Astrocyte (in vitro differentiated cells and primary cell): ENCODE measurements around the gene ULK4. TPM values are rescaled to one million over a fixed set of nuclear protein-coding genes. Genes with fewer than 3 reads are reported as not detected.
A peak's percentile ranks its signal among the peaks of the same experiment; 100 is the strongest.

ENCODE experiments used
- DNase-seq: peaks from one replicate; pipeline ENCODE4 v3.0.0-alpha.2; 2010; ENCODE audit warnings: low read depth
- FAIRE-seq: peaks from 2 replicates; lab custom pipeline; 2011; peaks lifted over from hg19 to GRCh38; lab: Jason Lieb, UNC
- H2AFZ ChIP-seq: 2 replicates; pipeline ENCODE4 v1.6.0; 2012; ENCODE audit warnings: low read depth, low read length, inconsistent platforms
- H3K27ac ChIP-seq: 2 replicates; pipeline ENCODE4 v1.5.1; 2011; ENCODE audit warnings: low read depth, low read length, inconsistent platforms
- H3K27me3 ChIP-seq: 2 replicates; pipeline ENCODE4 v1.6.0; 2011; ENCODE audit warnings: low read length, inconsistent platforms; ENCODE audit not compliant: insufficient read depth
- H3K36me3 ChIP-seq: 2 replicates; pipeline ENCODE4 v1.5.1; 2011; ENCODE audit warnings: low read length, inconsistent platforms; ENCODE audit not compliant: insufficient read depth
- H3K4me1 ChIP-seq: 2 replicates; pipeline ENCODE4 v1.5.1; 2011; ENCODE audit warnings: low read length, inconsistent platforms; ENCODE audit not compliant: insufficient read depth
- H3K4me2 ChIP-seq: 2 replicates; pipeline ENCODE4 v1.6.0; 2012; ENCODE audit warnings: low read length, inconsistent platforms
- H3K4me3 ChIP-seq: 2 replicates; pipeline ENCODE4 v1.5.1; 2011; ENCODE audit warnings: low read depth, mild to moderate bottlenecking, low read length, inconsistent platforms; ENCODE audit not compliant: insufficient read depth
- H3K79me2 ChIP-seq: 2 replicates; pipeline ENCODE4 v1.6.0; 2012; ENCODE audit warnings: mild to moderate bottlenecking, low read length, inconsistent platforms; ENCODE audit not compliant: insufficient read depth
- H3K9ac ChIP-seq: 2 replicates; pipeline ENCODE4 v1.6.0; 2012; ENCODE audit warnings: mild to moderate bottlenecking, low read length, inconsistent platforms
- H3K9me3 ChIP-seq: 2 replicates; pipeline ENCODE4 v1.5.1; 2012; ENCODE audit warnings: low read depth, mild to moderate bottlenecking, low read length, inconsistent platforms; ENCODE audit not compliant: insufficient read depth
- H4K20me1 ChIP-seq: 2 replicates; pipeline ENCODE4 v1.6.0; 2012; ENCODE audit warnings: low read length, inconsistent platforms; ENCODE audit not compliant: insufficient read depth
- H3K27ac Mint-ChIP-seq: one replicate; pipeline ENCODE4 v1.8.0; 2021; ENCODE audit warnings: mild to moderate bottlenecking, mixed read lengths; ENCODE audit not compliant: unreplicated experiment
- H3K27me3 Mint-ChIP-seq: one replicate; pipeline ENCODE4 v1.8.0; 2021; ENCODE audit warnings: low read depth, mixed read lengths; ENCODE audit not compliant: unreplicated experiment
- H3K36me3 Mint-ChIP-seq: one replicate; pipeline ENCODE4 v1.8.0; 2021; ENCODE audit warnings: low read depth, mixed read lengths; ENCODE audit not compliant: unreplicated experiment
- H3K4me1 Mint-ChIP-seq: one replicate; pipeline ENCODE4 v1.8.0; 2021; ENCODE audit warnings: low read depth, mixed read lengths; ENCODE audit not compliant: unreplicated experiment
- H3K4me3 Mint-ChIP-seq: one replicate; pipeline ENCODE4 v1.8.0; 2021; ENCODE audit warnings: mild to moderate bottlenecking, moderate library complexity, mixed read lengths; ENCODE audit not compliant: unreplicated experiment
- H3K9me3 Mint-ChIP-seq: one replicate; pipeline ENCODE4 v1.8.0; 2021; ENCODE audit warnings: mild to moderate bottlenecking, mixed read lengths; ENCODE audit not compliant: unreplicated experiment
- EZH2 ChIP-seq: IDR thresholded peaks from 2 replicates; pipeline ENCODE4 v1.6.1; 2012; ENCODE audit warnings: mild to moderate bottlenecking, low read length, inconsistent platforms; ENCODE audit not compliant: insufficient read depth
- total RNA-seq: library from RNA; stranded (reverse); gene quantifications from 2 replicates; pipeline ENCODE4 v1.2.1, GENCODE V29; 2021
- TF ChIP-seq, protein P1 (sequence below): IDR thresholded peaks from 2 replicates; pipeline ENCODE4 v1.5.1; 2011; ENCODE audit warnings: low read depth, mild to moderate bottlenecking, inconsistent platforms, low read length, moderate library complexity; ENCODE audit not compliant: insufficient read depth

Gene ULK4
- total RNA-seq, 1 donor from 2014 or later: 6.6 TPM

DNA sequence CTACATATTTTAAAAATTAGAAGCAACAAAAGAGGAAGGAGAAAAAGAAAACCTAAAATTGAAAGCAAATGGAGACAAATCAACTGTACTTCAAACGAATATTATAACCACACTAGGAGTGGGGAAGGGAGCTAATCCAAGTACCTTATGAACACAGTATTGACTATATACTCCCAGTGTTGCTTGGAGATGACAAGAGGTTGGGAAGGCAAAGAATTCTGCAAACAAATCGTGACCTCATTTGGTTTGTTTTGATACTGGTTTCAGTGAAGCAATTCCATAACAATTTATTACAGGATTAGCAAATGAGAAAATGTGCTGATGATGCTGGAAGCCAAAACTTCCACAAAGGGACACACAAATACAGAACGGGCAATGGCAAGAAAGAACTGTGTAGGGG, 268.1 kb downstream of the ULK4 start:
- DNase-seq (no peak), FAIRE-seq (peak; percentile 17)
- H3K9ac ChIP-seq: no peak overlapping the region
- H3K36me3 ChIP-seq: no peaks in the 10 kb centered on the region
- Mint-ChIP-seq H3K9me3 (no peaks in the 10 kb centered on the region), H3K4me3 (no peak overlapping the region), H3K4me1 (peaks cover 11% of the 10 kb centered on the region), H3K27me3 (no peaks in the 10 kb centered on the region), H3K36me3 (peaks cover 2% of the 10 kb centered on the region), H3K27ac (no peak overlapping the region)
- H2AFZ ChIP-seq: no peak overlapping the region
- H3K79me2 ChIP-seq: no peaks in the 10 kb centered on the region
- no peaks in the 10 kb centered on the region for H4K20me1 ChIP-seq
- peaks cover 2% of the 10 kb centered on the region for H3K4me1 ChIP-seq
- no peak overlapping the region for H3K27ac ChIP-seq
- TF ChIP-seq, protein P1, sequence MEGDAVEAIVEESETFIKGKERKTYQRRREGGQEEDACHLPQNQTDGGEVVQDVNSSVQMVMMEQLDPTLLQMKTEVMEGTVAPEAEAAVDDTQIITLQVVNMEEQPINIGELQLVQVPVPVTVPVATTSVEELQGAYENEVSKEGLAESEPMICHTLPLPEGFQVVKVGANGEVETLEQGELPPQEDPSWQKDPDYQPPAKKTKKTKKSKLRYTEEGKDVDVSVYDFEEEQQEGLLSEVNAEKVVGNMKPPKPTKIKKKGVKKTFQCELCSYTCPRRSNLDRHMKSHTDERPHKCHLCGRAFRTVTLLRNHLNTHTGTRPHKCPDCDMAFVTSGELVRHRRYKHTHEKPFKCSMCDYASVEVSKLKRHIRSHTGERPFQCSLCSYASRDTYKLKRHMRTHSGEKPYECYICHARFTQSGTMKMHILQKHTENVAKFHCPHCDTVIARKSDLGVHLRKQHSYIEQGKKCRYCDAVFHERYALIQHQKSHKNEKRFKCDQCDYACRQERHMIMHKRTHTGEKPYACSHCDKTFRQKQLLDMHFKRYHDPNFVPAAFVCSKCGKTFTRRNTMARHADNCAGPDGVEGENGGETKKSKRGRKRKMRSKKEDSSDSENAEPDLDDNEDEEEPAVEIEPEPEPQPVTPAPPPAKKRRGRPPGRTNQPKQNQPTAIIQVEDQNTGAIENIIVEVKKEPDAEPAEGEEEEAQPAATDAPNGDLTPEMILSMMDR: no peak
- TF ChIP-seq EZH2: no peak
- H3K4me3 ChIP-seq: no peak overlapping the region
- no peaks in the 10 kb centered on the region for H3K9me3 ChIP-seq
- H3K4me2 ChIP-seq: no peak overlapping the region
- H3K27me3 ChIP-seq: no peaks in the 10 kb centered on the region

DNA sequence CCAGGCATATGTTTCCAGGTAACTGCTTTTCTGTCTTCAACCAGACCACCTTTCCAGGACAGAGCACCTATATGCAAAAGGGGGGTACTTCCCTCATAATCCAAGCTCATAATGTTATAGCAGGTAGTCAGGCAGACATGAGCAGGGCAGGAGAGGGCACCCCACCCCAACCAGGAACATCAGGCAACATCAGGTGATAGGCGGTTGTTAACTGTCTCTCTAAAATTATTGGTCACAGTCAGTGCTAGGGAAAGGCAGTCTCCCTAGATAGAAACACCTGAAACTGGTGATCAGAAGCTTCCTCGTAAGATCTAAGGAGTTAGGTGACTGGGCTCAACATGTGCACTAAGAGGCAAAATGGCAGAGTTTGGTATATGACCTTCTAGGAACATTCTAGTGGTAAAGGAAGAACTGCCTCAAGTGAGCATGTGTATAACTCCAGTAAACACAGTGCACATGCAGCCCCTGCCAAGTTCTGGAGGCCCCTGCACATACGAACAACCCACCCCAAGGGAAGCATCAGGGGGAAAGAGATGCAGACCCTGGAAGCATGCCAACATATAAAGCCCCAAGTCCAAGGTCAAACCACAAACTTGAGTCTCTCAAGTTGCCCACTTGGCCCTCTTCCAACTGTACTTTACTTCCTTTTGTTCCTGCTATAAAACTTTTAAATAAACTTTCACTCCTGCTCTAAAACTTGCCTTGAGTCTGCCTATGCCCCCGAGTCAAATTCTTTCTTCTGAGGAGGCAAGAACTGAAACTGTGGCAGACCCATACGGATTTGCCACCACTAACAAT, 270.9 kb downstream of the ULK4 start:
- no peak for TF ChIP-seq EZH2
- TF ChIP-seq, protein P1: no peak
- H3K27ac Mint-ChIP-seq: peak overlapping the region; percentile 63

More for the DNA sequence above, 270.9 kb downstream of the ULK4 start:
- H3K9me3 Mint-ChIP-seq: no peaks in the 10 kb centered on the region
- H3K4me1 ChIP-seq: peaks cover 6% of the 10 kb centered on the region
- no peak overlapping the region for H3K4me2 ChIP-seq
- H3K27me3 ChIP-seq: no peaks in the 10 kb centered on the region
- no peak overlapping the region for H3K4me3 Mint-ChIP-seq
- H3K4me1 Mint-ChIP-seq: peaks cover 13% of the 10 kb centered on the region
- H3K27me3 Mint-ChIP-seq: no peaks in the 10 kb centered on the region
- peaks cover 2% of the 10 kb centered on the region for H3K36me3 Mint-ChIP-seq
- no peak for DNase-seq
- no peak overlapping the region for H2AFZ ChIP-seq
- H3K9ac ChIP-seq: no peak overlapping the region
- H4K20me1 ChIP-seq: no peaks in the 10 kb centered on the region
- H3K4me3 ChIP-seq: no peak overlapping the region
- no peaks in the 10 kb centered on the region for H3K9me3 ChIP-seq
- no peak overlapping the region for H3K27ac ChIP-seq
- H3K36me3 ChIP-seq: no peaks in the 10 kb centered on the region
- H3K79me2 ChIP-seq: no peaks in the 10 kb centered on the region
- FAIRE-seq: no peak
